ENCODE results near the gene MTCH1.
"Not testable (repeated sequence)": the region's sequence is repeated elsewhere in the genome, so short reads cannot be mapped to it uniquely, and the experiment has no call there.

DNA sequence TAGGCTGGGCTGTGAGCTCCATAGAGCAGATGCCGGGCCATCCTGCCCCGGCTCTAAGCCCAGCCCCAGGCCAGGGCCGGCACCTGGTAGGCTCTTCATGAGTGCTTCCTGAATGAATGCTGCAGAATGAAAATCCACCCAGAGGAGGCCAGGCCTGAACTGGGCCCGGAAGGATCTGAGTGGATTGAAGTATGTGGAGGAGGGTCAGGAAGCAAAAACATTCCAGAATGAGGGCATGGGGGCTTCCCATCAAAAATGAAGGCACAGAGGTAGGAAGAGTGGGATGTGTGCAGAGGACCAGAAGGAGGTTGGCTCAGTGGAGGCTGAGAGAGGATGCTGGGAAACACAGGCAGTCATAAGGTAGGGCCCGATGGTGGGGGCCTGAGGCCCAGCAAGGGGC, 47.0 kb downstream of the MTCH1 start:
- not testable (repeated sequence) for TF ChIP-seq POLR2AphosphoS5, POLR2A, SPI1, POU2F2 (IDR thresholded peaks at IDR 0.05; ENCODE audit: low read depth, low read length)

All from GM12891 (cell line).